Hepatocyte (in vitro differentiated cells): ENCODE measurements around the gene POU2F2.

Experiments used
- CTCF ChIP-seq: fragments of 200-600 bp; sonication (generic); IDR thresholded peaks from 2 replicates; pipeline ENCODE4 v1.5.1; 2016; ENCODE audit warnings: antibody characterized with exemption, mild to moderate bottlenecking; ENCODE audit not compliant: poor library complexity
- EZH2 ChIP-seq: fragments of 200-600 bp; sonication (generic); IDR thresholded peaks from 2 replicates; pipeline ENCODE4 v1.6.1; 2016; ENCODE audit warnings: antibody characterized with exemption, mild to moderate bottlenecking, borderline replicate concordance
- EZH2phosphoT487 ChIP-seq: fragments of 200-600 bp; sonication (generic); IDR thresholded peaks from one replicate; pipeline ENCODE4 v1.6.1; 2018; ENCODE audit warnings: antibody characterized with exemption, mild to moderate bottlenecking, low read depth, moderate library complexity; ENCODE audit not compliant: unreplicated experiment, severe bottlenecking

GRCh38 chr19:42057846-42058245 is 74.4 kb downstream of the POU2F2 start:
- TF ChIP-seq CTCF (no peak), EZH2 (no peak), EZH2phosphoT487 (no peak)
